ENCODE data around the gene LCT.

DNA sequence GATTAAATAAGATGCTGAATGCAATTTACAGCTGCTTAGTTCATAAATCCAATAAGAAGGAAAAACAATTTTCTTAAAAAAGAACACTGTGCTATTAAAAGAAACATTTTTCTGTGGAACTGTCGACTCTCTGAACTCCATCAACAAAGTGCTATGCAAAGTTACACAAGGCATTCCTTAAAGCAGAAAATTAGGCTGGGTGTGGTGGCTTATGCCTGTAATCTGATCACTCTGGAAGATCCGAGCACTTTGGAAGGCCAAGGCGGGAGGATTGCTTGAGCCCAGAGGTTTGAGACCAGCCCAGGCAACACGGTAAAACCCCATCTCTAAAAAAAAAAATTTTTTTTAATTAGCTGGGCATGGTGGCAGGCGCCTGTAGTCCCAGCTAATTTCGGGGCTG lies 26.2 kb upstream of the LCT start:
- TF ChIP-seq CC2D1A (CRISPR knock-in tag; IDR thresholded peaks at IDR 0.05) (no peak), EZH2 (conservative IDR thresholded peaks at IDR 0.05; ENCODE audit: low read depth, low read length) (no peak), RBM22 (optimal IDR thresholded peaks at IDR 0.05; ENCODE audit: low read length) (no peak)
- TF ChIP-seq, protein P1, sequence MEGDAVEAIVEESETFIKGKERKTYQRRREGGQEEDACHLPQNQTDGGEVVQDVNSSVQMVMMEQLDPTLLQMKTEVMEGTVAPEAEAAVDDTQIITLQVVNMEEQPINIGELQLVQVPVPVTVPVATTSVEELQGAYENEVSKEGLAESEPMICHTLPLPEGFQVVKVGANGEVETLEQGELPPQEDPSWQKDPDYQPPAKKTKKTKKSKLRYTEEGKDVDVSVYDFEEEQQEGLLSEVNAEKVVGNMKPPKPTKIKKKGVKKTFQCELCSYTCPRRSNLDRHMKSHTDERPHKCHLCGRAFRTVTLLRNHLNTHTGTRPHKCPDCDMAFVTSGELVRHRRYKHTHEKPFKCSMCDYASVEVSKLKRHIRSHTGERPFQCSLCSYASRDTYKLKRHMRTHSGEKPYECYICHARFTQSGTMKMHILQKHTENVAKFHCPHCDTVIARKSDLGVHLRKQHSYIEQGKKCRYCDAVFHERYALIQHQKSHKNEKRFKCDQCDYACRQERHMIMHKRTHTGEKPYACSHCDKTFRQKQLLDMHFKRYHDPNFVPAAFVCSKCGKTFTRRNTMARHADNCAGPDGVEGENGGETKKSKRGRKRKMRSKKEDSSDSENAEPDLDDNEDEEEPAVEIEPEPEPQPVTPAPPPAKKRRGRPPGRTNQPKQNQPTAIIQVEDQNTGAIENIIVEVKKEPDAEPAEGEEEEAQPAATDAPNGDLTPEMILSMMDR (CRISPR knock-in tag; IDR thresholded peaks at IDR 0.05) = no peak

Data from HepG2 (cell line).